ENCODE data around the gene FSCN2.
"Not testable (repeated sequence)": the region's sequence is repeated elsewhere in the genome, so short reads cannot be mapped to it uniquely, and the experiment has no call there.

The FSCN2 gene

GRCh38 chr17:81579821-81580321 lies 51.7 kb downstream of the FSCN2 start:
- DNase-seq = no peak

GRCh38 chr17:81580481-81580880 lies 52.3 kb downstream of the FSCN2 start:
- DNase-seq = no peak

- DNase-seq = no peak
Observed at GRCh38 chr17:81581758-81582157, 53.6 kb downstream of the FSCN2 start.

GRCh38 chr17:81582341-81582740 lies 54.2 kb downstream of the FSCN2 start:
- no peak for DNase-seq

DNA sequence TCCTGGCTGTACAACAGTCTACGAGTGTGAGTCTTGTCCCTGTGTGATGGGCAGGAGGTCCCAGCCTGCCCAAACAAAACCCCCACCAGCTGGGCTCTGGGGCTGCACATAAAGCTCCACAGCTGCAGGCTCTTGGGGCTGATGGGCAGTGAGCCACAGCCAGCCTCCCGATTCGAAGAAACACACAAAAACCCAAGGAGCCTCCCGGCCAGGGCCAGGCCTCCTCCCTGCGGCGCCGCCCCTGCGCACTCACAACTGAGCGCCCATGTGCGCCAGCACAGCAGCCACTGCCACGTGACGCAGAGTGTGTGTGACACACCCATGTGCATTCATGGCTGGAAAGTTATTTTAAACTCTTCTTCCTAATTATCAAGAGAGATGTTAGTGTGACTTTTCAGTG lies 54.6 kb downstream of the FSCN2 start:
- no peak for DNase-seq

DNA sequence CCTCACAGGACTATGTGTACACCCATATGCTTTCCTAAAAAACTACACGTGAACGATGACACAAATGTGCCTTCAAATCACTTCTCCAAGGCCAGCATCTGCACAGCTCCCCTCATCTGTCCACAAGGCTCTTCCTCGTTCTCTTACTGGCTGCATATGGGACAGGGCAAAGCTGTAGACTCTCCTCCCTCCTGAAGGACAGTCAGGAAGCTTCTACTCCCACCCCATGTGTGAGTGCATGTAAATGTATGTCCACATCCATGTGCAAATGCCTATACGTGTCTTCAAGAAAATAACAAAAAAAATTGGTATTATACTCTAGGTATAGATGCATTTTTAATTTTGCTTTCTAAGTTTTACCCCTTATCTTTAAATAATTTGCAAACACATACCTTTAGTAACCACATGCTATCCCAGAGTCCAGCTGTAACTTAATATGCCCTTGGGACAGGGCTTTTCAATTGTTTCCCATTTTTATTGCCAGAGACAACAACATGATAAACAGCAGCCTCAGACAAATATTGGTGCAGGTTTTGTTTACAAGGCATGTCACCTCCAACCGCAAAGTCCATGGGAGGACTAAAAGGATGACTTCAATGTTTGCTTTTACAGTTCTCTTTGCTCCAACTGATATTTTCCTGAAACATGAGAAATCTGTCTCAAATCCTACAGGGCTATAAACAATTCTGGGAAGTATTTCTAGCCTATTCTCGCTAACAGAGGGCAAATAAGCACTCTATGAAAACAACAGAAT lies 55.6 kb downstream of the FSCN2 start:
- DNase-seq = no peak

DNA sequence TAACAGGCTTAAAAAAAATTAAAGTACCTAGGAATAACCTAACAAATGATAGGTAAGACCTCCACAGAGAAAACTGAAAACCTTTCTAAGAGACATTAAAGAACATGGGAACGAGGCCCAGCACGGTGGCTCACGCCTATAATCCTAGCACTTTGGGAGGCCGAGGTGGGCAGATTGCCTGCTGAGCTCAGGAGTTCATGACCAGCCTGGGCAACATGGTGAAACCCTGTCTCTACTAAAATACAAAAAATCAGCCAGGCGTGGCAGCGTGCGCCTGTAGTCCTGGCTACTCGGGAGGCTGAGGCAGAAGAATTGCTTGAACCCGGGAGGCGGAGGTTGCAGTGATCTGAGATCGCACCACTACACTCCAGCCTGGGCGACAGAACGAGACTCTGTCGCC lies 56.6 kb downstream of the FSCN2 start:
- DNase-seq = not testable (repeated sequence)

DNA sequence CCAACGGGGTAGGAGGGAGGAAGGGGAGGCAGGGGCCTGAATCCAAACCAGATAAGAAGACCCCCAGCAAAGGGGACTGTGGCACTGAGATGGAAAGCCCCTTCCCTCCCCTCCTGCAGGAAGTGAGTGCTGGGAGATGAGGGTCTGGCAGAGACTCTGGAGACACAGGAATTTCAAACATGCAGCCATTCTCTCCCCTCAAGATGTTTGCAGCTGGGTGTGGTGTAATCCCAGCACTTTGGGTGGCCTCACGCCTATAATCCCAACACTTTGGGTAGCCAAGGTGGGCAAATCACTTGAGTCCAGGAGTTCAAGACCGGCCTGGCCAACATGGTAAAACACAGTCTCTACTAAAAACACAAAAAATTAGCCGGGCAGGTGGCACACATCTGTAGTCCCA lies 57.9 kb downstream of the FSCN2 start:
- no peak for DNase-seq
